ENCODE data around the gene GRM1.

Gene GRM1

DNA sequence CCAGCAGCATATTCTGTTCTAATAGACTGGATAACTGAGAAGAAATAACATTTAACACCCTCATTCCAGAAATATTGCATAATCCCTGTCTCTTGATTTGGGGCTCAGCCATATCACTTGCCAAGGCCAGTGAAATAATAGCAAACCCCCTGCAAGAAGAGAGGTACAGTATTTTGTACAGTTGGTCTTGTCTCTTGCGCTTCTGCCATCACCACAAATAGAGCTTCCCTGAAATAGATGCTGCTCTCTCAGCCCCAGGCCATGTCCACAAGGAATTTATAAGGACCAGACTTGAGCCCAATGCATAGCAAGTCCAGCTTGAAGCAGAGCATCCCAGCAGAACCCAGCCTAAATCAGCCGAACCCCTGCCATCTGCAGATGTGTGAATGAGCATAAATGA lies 254.0 kb downstream of the GRM1 start:
- DNase-seq: no peak

DNA sequence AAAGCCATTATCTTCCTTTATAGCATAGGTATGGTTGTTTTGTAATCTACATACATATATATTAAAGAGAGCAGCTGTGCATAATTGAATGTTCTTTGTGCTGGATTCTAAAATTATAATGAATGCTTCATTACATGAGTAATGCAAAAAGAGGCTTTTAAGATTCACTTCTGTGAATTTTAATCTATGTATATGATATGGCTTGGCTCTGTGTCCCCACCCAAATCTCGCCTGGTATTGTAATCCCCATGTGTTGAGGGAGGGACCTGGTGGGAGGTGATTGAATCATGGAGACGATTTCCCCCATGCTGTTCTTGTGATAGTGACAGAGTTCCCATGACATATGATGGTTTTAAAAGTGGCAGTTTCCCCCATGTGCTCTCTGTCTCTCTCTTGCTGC lies 255.4 kb downstream of the GRM1 start:
- DNase-seq: no peak

DNA sequence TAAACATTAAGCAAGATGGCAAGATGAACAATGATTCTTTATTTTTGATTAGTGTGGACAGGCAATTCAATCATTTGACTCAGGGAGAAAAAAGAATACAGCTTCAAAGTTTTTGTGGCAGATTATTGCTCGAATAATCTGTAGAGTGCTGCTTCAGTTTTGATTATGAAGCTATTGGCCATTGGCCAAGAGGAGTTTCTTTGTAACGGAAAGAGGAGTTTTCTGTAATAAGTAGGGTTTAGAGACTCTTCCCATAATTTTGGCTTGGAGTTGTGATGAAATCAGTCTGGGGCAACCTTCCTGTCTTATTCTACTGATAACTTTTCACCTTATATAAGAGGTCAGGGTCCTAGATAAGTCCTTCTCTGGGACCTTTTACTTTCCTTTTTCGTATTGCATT lies 258.1 kb downstream of the GRM1 start:
- no peak for DNase-seq

DNA sequence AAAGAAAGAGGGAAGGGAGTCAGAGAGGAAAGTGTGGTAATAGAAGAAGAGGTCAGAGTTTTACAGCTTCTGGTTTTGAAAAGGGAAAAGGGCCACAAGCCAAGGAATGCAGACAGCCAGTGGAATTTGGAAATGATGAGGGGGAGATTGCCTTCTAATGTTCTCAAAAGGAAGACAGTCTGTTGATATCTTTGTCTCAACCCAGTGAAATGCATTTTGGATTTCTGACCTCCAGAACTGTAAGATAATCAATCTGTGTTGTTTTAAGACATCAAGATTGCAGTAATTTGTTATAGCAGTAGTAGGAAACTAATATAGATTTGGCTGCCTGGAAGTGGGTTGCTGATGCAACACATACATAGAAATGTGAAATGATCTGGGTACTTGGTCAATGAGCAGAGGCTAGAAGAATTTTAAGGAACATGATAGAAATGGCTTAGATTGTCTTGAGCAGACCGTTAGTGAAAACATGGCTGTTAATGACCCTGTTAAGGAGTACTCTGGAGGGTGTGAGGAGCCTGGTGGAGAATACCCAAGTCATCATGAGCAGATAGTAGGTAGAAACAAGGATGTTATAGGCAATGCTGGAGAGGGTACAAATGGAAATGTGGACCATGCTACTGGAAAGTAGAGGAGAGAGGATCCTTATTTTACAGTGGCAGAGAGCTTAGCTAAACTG lies 259.0 kb downstream of the GRM1 start:
- no peak for DNase-seq

DNA sequence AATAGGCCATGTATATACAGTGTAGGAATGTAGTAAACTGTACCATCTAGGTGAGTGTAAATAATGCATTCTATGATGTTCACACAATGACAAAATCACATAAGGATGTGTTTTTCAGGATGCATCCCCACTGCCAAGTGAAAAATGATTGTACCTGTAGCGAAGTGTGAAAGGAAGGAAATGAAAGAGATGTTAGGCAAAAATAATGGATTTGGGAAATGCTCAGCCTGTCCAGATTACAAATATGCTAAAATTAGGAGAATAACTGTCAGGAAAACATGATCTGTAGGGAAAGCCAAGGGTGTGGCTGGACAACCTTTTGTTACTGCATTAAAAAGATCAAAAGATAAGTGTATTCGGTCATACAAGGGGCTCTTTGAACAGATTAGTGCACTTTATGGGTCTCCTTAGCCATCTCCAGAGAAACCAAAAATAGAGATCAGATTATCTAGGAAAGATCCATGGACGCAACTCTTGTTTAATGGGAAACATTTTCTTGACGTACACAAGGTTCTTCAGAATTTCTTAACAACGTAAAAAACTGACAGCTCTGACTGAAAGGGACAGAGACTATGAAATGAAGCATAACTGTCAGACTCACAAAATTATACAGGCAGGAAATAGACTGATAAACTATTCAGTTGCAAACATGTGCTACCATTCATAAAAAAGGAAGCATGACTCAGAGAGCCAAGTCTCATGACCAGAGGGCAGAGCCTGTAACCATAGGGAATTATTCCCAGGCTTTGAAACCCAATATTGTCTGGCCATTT lies 261.1 kb downstream of the GRM1 start:
- no peak for DNase-seq

DNA sequence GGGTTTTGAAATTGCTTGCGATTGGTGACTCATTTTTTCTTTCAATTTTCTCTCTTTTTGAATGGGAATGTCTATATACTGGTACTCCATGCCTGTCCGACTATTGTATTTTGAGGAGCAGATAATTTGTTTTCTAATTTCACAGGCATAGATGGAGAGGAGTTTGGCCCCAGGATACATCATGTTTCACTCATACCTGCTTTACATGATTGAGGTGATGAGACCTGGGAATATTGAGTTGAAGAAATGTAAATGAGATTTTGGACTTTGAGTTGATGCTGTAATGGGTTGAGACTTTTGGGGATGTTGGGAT lies 261.7 kb downstream of the GRM1 start:
- DNase-seq: no peak

DNA sequence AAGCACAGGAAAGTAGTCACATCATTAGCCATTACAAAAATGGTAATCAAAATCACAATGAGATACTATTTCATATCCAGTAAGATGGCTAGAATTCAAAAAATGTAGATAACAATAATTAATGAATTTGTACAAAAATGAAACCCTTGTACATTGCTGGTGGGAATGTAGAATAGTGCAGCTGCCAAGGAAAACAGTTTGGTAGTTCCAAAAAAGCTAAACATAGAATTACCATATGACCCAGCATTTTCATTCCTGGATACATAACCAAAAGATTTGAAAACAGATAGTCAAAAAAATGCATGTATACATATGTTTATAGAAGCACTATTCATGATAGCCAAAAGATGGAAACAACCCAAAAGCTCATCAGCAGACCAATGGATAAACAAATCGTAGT lies 263.6 kb downstream of the GRM1 start:
- DNase-seq: no peak

DNA sequence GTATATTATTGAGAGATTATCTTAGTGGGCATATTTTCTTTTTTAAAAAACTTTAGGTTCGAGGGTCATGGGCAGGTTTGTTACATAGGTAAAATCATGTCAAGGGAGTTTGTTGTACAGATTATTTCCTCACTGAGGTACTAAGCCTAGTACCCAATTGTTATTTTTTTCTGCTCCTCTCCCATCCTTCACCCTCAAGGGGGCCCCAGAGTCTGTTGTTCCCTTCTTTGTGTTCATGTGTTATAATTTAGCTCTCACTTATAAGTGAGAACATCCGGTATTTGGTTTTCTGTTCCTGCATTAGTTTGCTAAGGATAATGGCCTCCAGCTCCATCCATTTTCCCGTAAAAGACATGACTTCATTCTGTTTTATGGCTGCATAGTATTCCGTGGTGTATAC lies 266.8 kb downstream of the GRM1 start:
- no peak for DNase-seq

DNA sequence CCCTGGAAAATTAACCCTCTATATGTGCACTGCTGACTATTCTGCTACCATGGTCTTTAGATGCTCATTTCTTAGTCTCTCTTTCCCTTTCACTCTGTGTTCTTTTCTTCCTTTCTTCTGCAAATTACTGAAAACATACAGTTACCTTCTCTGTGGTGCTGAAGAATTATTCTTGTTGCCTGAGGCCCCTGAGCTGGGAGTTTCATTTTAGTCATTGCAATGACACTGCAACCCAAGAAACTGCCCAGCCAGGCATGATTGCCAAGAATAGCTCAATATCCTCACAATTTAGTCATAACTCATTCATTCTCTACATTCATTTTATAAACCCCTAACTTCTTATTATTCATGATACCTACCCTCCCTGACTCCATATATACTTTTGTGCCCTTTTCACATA lies 269.0 kb downstream of the GRM1 start:
- DNase-seq: no peak

DNA sequence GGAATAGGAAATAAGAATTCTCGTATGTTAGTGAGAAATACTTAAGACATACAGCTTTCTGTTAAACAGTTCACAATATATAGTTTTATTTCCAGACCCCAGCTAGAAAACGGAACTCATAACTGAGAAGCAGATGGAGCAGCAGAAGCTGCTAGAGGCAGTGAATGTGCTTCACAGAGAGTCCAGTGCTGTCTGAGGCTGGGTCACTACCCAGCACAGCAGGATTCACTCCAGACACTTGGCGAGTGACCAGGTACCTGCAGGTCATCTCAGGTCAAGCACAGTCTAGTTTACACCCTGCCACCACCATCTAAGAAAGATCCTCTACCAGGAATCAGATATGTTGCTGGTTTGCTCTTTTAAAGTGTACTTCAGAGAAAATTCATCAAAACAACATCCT lies 271.7 kb downstream of the GRM1 start:
- DNase-seq: no peak

DNA sequence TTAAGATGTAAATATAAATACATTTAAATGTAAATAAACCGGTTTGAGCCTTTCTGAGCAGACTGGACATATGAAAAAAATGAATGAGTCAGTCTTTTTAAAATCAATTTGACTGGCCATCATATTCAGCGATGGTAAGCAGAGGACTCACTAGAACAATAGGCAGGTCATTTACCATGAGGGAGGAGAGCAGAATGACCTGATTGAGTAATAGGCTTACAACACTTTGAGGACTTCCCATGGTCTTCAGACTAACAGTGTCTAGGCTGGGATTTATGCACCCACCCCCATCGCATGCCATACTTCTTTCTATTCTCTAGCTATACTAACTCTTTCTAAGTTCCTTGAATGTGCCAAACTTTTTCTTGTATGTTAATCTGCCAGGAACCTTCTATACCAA lies 272.9 kb downstream of the GRM1 start:
- peak; percentile 4 for DNase-seq

DNA sequence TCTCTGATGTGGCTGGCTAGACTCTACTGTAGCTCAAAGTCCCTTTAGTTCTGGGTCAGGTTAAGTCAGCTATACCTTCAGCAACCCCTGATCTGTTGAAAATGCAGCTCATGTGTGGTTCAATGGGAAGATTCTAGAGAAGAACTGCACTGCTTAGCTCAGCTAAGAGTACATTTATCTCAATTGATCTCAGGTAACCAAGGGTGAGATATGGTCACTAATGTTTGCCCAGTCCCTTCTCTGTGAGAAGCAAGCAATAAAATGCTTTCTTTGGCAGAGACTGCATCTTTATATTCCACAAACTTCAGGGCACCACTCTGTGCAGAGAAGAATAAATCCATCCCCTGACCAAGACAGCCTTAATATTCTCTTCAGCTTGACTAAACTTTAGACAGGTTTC lies 274.1 kb downstream of the GRM1 start:
- no peak for DNase-seq

DNA sequence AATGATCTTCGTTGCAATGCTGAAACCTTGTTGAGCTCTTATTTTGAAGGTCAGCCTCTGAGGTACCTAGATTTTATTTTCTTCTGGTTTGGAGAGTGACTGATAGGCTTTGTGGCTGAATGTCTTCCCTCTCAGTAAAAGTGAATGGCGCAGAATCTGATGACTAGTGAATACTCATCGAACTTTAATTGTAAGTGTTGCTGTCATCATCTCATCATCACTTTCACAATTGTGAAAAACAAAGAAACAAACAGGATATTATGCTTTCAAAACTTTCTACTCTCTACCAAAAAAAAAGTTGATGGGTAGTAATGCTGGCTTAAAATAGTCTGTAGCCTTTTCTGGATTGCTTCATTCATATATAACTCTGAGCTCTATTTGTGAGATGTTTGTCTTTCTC lies 275.3 kb downstream of the GRM1 start:
- no peak for DNase-seq

DNA sequence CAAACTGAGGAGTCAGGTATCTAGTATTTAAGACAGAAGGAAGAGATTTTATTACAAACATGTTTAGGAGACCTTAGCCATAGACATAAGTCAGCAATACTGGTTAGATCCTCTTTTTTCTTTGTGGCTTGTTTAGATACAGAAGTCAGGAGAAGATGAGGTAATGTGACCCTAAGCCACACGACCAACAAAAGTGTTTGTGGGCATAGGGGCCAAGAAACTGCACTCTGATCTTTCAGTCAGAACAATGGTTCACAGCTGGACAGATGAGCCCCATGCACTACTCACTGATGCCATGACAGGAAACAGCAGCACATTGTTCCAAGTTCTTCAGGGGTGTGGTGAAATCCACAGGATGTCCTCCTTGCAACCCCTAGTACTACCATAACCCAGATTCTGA lies 276.2 kb downstream of the GRM1 start:
- no peak for DNase-seq

DNA sequence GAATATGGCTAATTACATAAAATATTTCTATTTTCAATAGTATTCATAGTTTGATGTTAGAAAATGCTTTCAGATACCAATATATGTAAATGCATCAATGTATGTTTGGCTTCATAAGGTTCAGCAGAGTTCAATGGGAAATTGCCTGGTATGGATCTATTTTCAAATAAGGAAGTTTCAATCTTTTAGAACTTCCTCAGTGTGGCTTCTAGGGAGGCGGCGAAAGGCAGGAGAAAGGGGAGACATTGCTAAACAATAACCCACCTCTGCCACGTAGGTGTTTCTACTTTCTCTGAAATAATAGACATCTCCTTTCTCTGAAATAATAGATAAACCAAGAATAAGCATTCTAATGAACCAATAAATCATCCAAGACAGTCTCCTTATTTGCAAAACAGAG lies 277.1 kb downstream of the GRM1 start:
- no peak for DNase-seq

DNA sequence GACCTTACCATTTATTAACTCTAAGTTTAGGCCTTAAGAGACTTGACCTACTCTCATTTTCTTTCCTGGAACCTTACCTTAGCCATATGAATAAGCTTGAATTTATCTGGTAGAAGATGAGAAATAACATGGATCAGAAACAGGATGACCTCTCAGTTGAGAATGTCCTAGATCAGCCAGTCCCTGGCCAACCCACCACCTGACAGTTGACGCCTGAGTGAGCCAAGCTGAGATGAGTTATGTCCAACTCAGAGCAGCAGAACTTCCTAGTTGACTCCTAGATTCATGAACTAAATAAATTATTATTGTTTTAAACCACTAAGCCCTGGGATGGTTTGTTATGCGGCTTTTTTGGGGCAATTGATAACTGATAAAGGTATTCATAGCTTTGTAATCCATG lies 281.8 kb downstream of the GRM1 start:
- DNase-seq: no peak

DNA sequence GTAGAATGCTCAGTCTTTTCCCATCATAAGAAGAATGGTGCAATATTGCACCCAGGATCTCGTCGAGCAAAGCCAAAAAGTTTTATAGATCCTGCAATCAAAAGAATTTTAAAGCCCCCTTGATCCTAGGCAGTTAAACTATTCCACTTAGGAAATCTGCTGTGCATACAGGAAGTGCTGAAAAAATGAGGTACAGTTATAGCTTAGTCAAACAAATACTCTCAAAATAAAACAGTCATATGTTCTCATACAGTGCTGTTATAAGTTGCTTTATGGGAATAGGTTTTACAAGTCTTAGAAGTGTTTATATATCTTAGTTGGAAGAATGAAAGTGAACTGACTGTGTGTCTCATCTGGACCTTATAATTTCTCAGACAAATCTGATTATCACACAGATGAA lies 282.2 kb downstream of the GRM1 start:
- no peak for DNase-seq

DNA sequence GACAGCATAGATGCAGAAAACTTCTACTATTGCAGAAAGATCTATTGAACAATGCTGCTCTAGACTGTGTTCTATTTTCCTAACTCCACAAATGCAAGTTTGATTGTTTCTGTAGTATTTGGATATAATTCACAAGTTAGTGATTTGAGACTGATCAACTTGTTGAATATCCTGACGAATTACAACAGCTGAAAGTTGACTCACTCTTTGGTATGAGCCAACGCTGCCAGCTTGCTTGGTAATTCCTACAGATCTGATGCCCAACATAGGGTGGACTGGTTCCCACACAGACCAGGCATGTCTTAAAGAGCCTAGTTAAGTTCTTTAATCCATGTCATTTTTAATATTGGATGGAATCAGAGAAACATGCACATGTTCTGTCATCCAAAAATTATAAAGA lies 283.7 kb downstream of the GRM1 start:
- no peak for DNase-seq

DNA sequence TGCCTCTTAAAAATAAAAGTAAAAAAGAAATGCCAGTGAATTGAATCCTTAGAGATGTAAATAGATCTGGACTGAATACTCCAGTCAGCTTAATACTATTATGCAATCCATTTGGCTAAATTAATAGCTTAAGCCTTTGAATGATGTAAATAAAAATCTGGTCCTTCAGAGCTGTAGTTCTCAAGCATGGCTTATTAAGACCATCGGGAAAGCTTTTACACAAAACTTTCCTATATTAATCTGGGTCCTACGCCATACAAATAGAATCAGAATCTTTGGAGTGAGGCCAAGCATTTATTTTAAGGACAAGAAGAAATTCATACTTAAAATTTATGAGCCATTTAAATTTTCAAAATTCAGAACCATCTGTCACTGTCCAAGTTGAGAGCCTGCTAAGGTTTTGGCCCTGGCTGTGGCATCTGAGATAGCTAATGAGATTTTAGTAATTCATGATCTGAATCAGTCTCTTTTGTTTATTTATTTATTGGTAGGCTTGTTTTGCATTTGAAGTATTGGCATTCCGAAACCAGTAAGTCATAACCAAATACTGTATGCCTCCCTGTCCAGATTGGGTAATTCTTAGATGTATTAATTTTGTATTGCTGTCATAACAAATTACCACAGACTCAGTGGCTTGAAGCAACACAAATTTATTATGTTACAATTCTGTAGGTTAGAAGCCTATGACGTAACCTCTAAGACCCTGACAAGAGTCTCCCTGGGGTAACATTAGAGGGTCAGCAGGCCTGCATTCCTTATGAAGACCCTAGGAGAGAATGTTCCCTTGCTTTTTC lies 286.7 kb downstream of the GRM1 start:
- DNase-seq: peak; percentile 43

DNA sequence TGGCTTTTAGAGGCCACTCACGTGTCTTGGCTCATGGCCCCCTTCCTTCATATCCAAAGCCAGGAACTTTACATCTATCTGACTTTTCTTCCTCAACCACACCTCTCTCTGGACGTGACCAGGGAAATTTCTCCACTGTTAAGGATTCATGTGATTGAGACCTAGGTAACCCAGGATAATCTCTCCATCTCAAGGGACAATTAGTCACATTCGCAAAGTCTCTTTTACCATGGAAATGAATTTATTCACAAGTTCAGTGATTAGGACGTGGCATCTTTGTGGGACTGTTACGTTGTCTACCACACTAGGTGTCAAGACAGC lies 287.3 kb downstream of the GRM1 start:
- DNase-seq: no peak

DNA sequence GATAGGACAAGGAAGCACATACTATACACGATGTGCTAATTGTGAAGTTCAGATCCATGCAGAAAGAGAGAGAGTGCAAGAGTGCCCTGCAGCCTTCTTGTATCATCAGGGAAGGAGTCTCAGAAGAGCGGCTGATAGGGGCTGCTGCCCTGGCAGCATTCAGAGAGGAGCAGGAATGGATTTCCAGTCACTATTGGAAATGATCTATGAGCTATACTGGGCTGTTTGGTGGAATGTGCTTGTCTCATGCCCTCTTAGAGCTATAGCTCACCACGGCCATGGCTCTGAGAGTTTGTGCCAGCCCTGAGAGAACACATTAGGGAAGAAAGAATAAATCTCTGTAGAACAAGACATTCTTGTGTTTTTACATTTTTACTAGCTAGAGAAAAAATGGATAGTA lies 302.2 kb downstream of the GRM1 start:
- DNase-seq: no peak

DNA sequence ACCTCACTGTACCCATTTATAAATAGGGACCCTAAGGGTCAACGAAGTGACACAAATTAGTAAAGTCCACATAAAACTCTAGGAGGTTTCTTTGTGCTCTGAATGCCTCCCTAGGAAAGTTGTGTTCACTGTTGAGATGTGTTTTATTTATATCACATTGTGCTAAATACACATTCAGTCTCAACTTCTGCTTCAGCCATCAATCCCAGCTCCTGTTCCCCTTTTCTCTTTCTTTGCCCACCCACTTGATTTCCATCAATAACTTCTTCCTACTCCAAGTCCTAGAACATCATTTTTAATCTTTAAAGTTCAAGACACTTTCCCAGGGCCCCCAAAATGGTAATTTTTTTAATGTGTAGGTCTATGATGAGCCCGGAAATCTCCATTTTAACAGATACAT lies 306.5 kb downstream of the GRM1 start:
- DNase-seq: no peak

DNA sequence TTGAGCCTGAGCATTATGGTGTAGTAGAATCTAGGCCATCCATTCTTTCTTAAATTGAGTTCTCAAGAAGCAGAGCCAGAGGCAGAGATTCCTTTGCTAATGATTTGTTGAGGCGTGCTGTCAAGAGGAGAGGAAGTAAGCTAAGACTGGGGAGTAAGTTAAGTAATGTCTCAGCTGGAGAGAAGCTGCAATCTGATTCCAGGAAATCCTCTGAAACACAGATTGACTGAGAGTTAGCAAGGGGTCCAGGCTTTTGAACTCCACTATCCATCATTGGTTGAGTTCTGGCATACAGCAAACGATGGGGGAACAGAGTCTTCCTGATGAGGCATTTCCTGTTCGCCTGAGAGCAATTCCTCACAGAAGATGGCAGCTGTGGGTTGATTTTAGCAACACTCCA lies 307.3 kb downstream of the GRM1 start:
- DNase-seq: no peak

DNA sequence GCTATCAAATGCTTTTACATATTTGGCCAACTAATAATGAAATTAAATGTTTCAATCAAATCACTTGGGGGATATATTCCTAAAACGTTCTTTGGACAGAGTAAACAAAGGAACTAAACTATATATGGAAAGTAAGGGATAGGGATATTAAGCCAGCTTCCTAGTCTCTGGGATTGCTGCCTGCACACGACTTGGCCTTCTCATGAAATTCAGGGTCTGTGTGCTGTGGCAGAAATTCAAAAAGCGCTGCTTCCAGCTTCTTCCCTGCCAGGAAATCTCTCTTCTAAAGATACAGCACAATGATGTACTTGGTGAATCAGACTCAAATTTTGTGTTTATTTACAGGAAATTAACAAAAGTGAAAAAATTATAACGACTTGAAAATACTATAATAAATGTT lies 308.5 kb downstream of the GRM1 start:
- no peak for DNase-seq

DNA sequence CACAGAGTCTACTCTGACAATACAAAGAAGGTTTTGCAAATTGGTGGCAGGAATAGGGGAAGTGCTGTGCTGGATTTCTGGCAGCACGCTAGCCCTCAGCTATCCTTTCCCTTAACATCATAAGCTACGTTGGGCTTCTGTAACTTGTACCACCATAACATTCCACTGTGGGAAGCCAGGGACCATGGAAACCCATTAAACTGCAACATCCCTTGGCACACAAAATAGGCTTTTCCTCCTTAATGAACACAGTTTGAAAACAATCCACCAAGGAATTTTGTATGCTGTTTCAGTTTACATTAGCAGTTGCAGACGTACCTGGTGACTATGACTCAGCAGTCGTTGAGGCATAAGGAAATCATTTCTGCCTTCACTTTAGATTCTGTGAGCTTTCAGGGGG lies 310.9 kb downstream of the GRM1 start:
- no peak for DNase-seq
